Bronchial epithelial cell (primary cell): ENCODE measurements around the gene C3orf18. TPM values are rescaled to one million over a fixed set of nuclear protein-coding genes. Genes with fewer than 3 reads are reported as not detected.

Experiments
- DNase-seq: peaks from one replicate; pipeline ENCODE4 v3.0.0-alpha.2; 2010; ENCODE audit warnings: low read depth
- FAIRE-seq: peaks from 2 replicates; lab custom pipeline; 2011; peaks lifted over from hg19 to GRCh38; lab: Jason Lieb, UNC
- H3K27me3 ChIP-seq: 2 replicates; pipeline ENCODE4 v1.5.1; 2011; ENCODE audit warnings: low read length; ENCODE audit not compliant: control insufficient read depth, insufficient read depth
- H3K36me3 ChIP-seq: 2 replicates; pipeline ENCODE4 v1.5.1; 2011; ENCODE audit warnings: low read length; ENCODE audit not compliant: control insufficient read depth, insufficient read depth
- H3K4me3 ChIP-seq: 2 replicates; pipeline ENCODE4 v1.5.1; 2011; ENCODE audit warnings: mild to moderate bottlenecking, low read depth, low read length, control low read depth
- CTCF ChIP-seq: IDR thresholded peaks from 2 replicates; pipeline ENCODE4 v1.5.1; 2011; ENCODE audit warnings: mild to moderate bottlenecking, moderate library complexity, low read length, control low read depth, inconsistent platforms; ENCODE audit not compliant: insufficient read depth, severe bottlenecking
- total RNA-seq: library from RNA; depleted of rRNA; stranded (reverse); fragments of >200 nt; gene quantifications from 2 replicates; pipeline ENCODE4 v1.2.1, GENCODE V29; 2014

Gene C3orf18
- total RNA-seq, 1 donor from 2014 or later, result 3.2 TPM

DNA sequence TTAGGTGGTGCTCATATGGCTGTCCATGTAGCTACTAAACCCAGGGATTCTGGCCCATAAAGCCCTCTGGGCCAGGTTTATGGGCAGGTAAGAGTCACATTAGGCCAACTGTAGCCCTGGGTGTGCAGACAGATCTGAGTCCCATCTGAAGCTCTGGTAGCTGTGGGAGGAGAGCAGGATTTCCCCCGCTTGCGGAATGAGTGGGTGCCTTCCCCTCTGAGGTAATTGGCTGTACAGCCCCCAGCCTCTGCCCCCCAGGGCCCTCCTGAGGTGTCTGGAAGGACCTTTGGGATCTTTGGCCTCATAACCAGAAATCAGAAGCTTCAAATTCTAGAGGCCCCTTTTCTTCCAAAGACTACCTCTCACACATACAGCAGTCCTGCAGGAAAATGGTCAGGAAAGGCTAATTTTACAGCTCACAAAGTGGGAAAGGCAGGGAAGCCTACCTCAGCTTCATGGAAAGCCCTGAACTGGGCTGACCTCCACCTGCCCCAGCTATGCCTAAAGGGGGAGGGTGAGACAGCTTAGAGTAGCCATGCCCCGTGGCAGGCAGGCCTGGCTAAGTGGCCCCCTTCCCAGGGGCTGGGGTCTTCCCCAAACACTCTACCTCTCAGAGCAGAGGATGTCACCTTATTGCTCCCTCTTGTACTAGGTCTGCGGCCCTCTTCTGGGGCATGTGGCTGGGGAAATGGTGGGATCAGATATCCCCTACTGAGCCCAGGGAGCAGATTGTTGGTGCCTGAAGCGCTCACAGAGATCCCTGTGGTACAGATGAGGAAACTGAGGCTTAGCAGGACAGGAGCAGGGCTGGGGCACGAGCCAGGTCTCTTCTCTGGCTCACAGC, 18.6 kb upstream of the C3orf18 start:
- peaks cover 4% of the 10 kb centered on the region for H3K36me3 ChIP-seq
- TF ChIP-seq CTCF, result no peak
- DNase-seq (no peak), FAIRE-seq (no peak)
- no peaks in the 10 kb centered on the region for H3K27me3 ChIP-seq
- no peak overlapping the region for H3K4me3 ChIP-seq

DNA sequence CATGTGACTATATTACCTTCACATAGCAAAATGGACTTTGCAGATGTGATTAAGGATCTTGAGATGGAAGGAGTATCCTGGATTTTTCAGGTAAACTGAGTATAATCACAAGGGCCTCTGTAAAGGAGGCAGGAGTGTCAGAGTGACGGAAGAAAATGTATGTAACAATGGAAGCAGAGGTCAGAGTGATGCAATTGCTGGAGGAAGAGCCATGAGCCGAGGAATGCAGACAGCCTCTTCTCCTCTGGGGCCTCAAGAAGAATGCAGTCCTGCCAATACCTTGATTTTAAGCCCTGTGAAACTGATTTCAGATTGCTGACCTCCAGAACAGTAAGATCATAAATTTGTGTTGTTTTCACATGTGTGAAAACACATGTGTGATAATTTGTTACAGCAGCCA, 16.8 kb upstream of the C3orf18 start:
- peaks cover 8% of the 10 kb centered on the region for H3K36me3 ChIP-seq
- DNase-seq (no peak), FAIRE-seq (no peak)
- no peak for TF ChIP-seq CTCF
- no peak overlapping the region for H3K4me3 ChIP-seq
- H3K27me3 ChIP-seq, result no peaks in the 10 kb centered on the region

- FAIRE-seq (no peak), DNase-seq (no peak)
- no peak for TF ChIP-seq CTCF
- peaks cover 10% of the 10 kb centered on the region for H3K36me3 ChIP-seq
- H3K4me3 ChIP-seq, result no peak overlapping the region
- no peaks in the 10 kb centered on the region for H3K27me3 ChIP-seq
These were observed 16.4 kb upstream of the C3orf18 start for GRCh38 chr3:50583897-50584296.

DNA sequence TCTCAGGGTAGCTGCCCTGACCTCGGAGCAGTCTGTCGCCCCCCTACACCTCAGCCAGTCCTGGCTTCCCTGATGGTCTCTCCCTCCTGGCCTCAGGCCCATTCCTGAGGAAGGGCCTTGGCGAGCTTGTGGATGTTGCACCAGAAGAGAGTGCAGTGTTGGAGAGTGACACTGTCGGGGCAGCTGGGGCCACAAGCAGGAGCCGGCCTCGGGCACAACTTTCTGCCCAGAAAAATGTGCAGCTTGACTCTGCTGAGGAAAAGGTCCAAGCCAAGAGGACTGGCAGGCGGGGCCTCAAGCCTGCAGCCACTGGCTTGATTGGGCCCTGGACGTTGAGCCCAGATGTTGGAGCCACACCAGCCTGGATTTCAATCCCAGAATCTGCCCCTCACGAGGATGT, 14.5 kb upstream of the C3orf18 start:
- Histone ChIP-seq H3K27me3 (no peaks in the 10 kb centered on the region), H3K36me3 (peaks cover 17% of the 10 kb centered on the region), H3K4me3 (no peak overlapping the region)
- FAIRE-seq (no peak), DNase-seq (no peak)
- no peak for TF ChIP-seq CTCF

GRCh38 chr3:50581459-50581842, 13.9 kb upstream of the C3orf18 start:
- DNase-seq, result no peak
- FAIRE-seq, result no peak

More at GRCh38 chr3:50581459-50581842, 13.9 kb upstream of the C3orf18 start:
- no peaks in the 10 kb centered on the region for H3K27me3 ChIP-seq
- peaks cover 21% of the 10 kb centered on the region for H3K36me3 ChIP-seq
- no peak overlapping the region for H3K4me3 ChIP-seq
- TF ChIP-seq CTCF, result no peak
